ENCODE data around the gene LRRC8E. TPM values are rescaled to one million over a fixed set of nuclear protein-coding genes. Genes with fewer than 3 reads are reported as not detected.

The LRRC8E gene
- total RNA-seq, 2 donors from 2014 or later: 2.8 to 3.4 TPM

DNA sequence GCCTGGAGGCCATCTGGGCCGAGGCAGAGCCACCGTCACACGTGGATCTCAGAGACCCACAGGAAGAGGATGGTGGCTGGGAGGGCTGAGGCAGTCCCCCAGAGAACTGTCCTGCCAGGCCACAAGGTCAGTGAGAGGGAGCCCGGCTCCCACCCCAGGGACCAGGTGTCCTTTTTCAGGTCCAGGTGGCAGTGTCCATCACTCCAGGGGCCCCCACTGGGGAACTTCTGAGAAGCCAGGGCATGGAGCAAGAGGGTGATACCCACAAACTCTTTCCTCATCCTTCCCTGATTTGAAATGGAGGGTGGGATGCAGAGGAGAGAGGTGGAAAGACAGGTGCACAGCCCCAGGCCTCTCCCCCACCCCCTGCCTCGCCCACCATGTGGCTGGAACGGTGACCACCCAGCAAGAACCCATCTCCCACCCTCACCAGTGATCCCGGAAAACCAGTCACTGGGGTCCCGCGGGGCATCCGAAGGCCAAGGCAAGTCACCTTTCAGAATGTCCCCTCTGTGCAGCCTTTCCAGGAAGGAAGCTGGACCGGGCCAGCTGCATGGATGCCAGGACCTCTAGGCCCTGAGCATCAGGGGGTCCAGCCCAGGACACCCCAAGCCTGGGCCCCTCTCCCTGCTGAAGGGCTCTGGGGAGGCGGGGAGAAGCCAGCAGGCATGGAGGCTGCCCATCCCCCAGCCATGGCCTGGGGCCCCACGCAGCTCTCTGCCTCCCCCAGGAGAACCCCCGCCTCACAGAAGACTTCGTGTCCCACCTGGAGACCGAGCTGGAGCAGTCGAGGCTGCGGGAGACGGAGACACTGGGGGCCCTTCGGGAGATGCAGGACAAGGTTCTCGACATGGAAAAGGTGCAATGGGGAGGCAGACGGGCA, 28.2 kb upstream of the LRRC8E start:
- 90 to 93% methylated on average over 8 to 22 of the region's 22 CpGs for WGBS, 2 experiments (ENCODE audit: insufficient coverage in 1 of 2, insufficient read length in 1 of 2)
- Mint-ChIP-seq H3K4me3 (no peak overlapping the region), H3K4me1 (no peaks in the 10 kb centered on the region), H3K27ac (no peak overlapping the region), H3K36me3 (ENCODE audit: low read depth) (no peaks in the 10 kb centered on the region), H3K9me3 (no peaks in the 10 kb centered on the region), H3K27me3 (ENCODE audit: insufficient read depth) (peaks cover 78% of the 10 kb centered on the region)
- Histone ChIP-seq H3K9me3 (ENCODE audit: control insufficient read depth, low read length) (no peaks in the 10 kb centered on the region), H3K4me3 (ENCODE audit: low read length) (no peak overlapping the region), H3K27ac (ENCODE audit: low read depth, low read length) (no peak overlapping the region), H3K27me3 (ENCODE audit: control insufficient read depth, insufficient read depth, low read length, poor library complexity, severe bottlenecking) (peaks cover 60% of the 10 kb centered on the region), H3K4me1 (ENCODE audit: control insufficient read depth, insufficient read depth, low read length) (peaks cover 4% of the 10 kb centered on the region), H3K36me3 (ENCODE audit: control insufficient read depth, insufficient read depth, low read length) (no peaks in the 10 kb centered on the region), H3K9ac (ENCODE audit: extremely low read depth, low read length, poor library complexity, severe bottlenecking) (no peak overlapping the region)
- no peak for DNase-seq
- TF ChIP-seq, protein P1, sequence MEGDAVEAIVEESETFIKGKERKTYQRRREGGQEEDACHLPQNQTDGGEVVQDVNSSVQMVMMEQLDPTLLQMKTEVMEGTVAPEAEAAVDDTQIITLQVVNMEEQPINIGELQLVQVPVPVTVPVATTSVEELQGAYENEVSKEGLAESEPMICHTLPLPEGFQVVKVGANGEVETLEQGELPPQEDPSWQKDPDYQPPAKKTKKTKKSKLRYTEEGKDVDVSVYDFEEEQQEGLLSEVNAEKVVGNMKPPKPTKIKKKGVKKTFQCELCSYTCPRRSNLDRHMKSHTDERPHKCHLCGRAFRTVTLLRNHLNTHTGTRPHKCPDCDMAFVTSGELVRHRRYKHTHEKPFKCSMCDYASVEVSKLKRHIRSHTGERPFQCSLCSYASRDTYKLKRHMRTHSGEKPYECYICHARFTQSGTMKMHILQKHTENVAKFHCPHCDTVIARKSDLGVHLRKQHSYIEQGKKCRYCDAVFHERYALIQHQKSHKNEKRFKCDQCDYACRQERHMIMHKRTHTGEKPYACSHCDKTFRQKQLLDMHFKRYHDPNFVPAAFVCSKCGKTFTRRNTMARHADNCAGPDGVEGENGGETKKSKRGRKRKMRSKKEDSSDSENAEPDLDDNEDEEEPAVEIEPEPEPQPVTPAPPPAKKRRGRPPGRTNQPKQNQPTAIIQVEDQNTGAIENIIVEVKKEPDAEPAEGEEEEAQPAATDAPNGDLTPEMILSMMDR (conservative IDR thresholded peaks at IDR 0.05): no peak

DNA sequence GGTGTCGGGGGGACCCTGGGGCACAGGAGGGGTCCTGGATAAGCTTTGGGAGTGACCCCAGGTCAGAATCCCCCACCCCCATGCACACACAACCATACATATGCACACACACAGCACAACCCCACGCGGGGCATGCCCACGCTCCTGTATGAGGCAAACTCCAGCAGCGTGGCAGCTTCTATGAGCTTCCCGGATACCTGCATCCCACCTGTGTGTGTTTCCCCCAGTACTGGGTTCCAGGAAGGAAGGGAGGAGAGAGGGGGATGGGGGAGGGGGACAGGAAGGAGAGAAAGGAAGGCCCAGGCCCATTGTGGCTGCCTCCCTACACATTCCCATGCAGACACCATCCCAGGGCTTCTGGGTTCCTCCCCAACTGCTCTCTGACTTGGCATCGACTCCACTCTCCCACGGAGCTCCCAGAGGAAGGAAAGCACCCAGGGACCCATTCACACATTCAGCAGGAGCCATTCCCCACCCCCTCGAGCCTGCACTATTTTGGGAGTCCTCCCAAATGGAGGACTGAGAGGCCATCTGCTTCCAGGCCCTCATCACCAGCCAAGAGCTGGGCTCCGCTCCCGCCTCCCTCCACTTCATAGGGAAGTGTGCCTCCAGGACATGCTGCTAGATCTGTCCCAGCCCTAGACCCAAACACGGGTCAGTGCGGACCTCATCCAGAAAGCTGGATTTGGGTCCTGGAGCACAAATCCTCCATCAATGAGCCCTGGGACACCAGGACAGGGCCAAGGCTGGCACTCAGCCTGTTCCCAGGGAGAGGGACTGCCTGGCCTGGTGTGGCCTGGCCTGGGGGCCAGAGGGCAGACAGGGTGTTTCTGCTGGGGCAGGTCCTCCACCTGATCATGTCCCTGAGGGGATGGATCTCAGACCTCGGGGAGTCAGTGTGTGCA, 27.3 kb upstream of the LRRC8E start:
- peaks cover 69% of the 10 kb centered on the region for H3K27me3 ChIP-seq (ENCODE audit: control insufficient read depth, insufficient read depth, low read length, poor library complexity, severe bottlenecking)
- Mint-ChIP-seq H3K27me3 (ENCODE audit: insufficient read depth) (peaks cover 78% of the 10 kb centered on the region), H3K4me3 (no peak overlapping the region), H3K9me3 (no peaks in the 10 kb centered on the region), H3K27ac (no peak overlapping the region), H3K36me3 (ENCODE audit: low read depth) (no peaks in the 10 kb centered on the region), H3K4me1 (no peaks in the 10 kb centered on the region)
- peaks cover 4% of the 10 kb centered on the region for H3K4me1 ChIP-seq (ENCODE audit: control insufficient read depth, insufficient read depth, low read length)
- DNase-seq: no peak
- H3K9me3 ChIP-seq (ENCODE audit: control insufficient read depth, low read length): no peaks in the 10 kb centered on the region
- no peak overlapping the region for H3K4me3 ChIP-seq (ENCODE audit: low read length)
- no peak overlapping the region for H3K27ac ChIP-seq (ENCODE audit: low read depth, low read length)
- no peaks in the 10 kb centered on the region for H3K36me3 ChIP-seq (ENCODE audit: control insufficient read depth, insufficient read depth, low read length)
- TF ChIP-seq, protein P1 (conservative IDR thresholded peaks at IDR 0.05): no peak
- no peak overlapping the region for H3K9ac ChIP-seq (ENCODE audit: extremely low read depth, low read length, poor library complexity, severe bottlenecking)
- WGBS, 2 experiments (ENCODE audit: insufficient coverage in 1 of 2, insufficient read length in 1 of 2): 83 to 87% methylated on average over 8 to 14 of the region's 14 CpGs

DNA sequence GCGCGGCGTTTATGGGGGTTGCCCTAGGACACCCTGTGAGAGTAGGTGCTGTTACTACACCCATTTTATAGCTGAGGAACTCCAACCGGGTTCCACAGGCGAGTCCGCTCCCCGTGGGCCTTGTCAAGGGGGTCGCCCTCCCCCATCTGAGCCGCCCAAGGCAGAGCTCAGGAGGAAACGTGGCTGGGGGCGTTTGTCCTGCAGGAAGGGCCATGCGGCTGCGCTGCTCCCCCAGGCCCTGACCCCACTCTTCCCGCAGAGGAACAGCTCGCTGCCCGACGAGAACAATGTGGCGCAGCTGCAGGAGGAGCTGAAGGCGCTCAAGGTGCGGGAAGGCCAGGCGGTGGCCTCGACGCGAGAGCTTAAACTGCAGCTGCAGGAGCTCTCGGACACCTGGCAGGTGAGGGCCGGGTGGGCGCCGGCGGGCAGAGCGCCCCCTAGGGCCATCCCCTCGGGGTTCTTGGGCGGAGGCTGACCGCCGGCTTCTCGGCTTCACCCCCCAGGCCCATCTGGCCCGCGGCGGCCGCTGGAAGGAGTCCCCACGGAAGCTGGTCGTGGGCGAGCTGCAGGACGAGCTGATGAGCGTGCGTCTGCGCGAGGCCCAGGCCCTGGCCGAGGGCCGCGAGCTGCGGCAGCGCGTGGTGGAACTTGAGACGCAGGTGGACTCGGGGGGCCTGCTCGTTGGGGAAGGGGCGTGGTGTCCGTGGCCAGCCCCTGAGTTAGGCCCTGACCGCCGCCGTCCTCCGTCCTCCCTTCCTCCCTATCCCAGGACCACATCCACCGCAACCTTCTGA, 26.5 kb upstream of the LRRC8E start:
- H3K9me3 Mint-ChIP-seq: no peaks in the 10 kb centered on the region
- H3K4me3 Mint-ChIP-seq: peak overlapping the region; percentile 49
- Histone ChIP-seq H3K9ac (ENCODE audit: extremely low read depth, low read length, poor library complexity, severe bottlenecking) (no peak overlapping the region), H3K4me3 (ENCODE audit: low read length) (peak overlapping the region; percentile 58), H3K9me3 (ENCODE audit: control insufficient read depth, low read length) (no peaks in the 10 kb centered on the region), H3K36me3 (ENCODE audit: control insufficient read depth, insufficient read depth, low read length) (no peaks in the 10 kb centered on the region), H3K4me1 (ENCODE audit: control insufficient read depth, insufficient read depth, low read length) (peaks cover 4% of the 10 kb centered on the region), H3K27me3 (ENCODE audit: control insufficient read depth, insufficient read depth, low read length, poor library complexity, severe bottlenecking) (peaks cover 72% of the 10 kb centered on the region), H3K27ac (ENCODE audit: low read depth, low read length) (no peak overlapping the region)
- H3K27me3 Mint-ChIP-seq (ENCODE audit: insufficient read depth): peaks cover 80% of the 10 kb centered on the region
- WGBS, 2 experiments (ENCODE audit: insufficient coverage in 1 of 2, insufficient read length in 1 of 2): 47 to 75% methylated on average over 17 to 63 of the region's 63 CpGs
- H3K27ac Mint-ChIP-seq: no peak overlapping the region
- H3K4me1 Mint-ChIP-seq: no peaks in the 10 kb centered on the region
- TF ChIP-seq, protein P1 (conservative IDR thresholded peaks at IDR 0.05): peak; percentile 78
- no peaks in the 10 kb centered on the region for H3K36me3 Mint-ChIP-seq (ENCODE audit: low read depth)
- DNase-seq: peak; percentile 88

Measured in endodermal cell (in vitro differentiated cells).